Activated CD4-positive, alpha-beta T cell treated with anti-CD3 and anti-CD28 coated beads, Interleukin-2, amount 50 U/mL, for 48 hours (primary cell): ENCODE results near the gene CDK6.

ENCODE experiments used
- DNase-seq, 2 experiments: peaks; one replicate each; pipeline ENCODE4 v3.0.0-alpha.2; 2020

The CDK6 gene

GRCh38 chr7:92824901-92825480 lies 11.4 kb downstream of the CDK6 start:
- DNase-seq = no peak

- no peak for DNase-seq
Observed at GRCh38 chr7:92824450-92824849, 11.9 kb downstream of the CDK6 start.

- DNase-seq = no peak
Observed at GRCh38 chr7:92823042-92823441, 13.3 kb downstream of the CDK6 start.

GRCh38 chr7:92820191-92820590 lies 16.2 kb downstream of the CDK6 start:
- no peak for DNase-seq

GRCh38 chr7:92817398-92817797 lies 19.0 kb downstream of the CDK6 start:
- DNase-seq = no peak

- DNase-seq = no peak
Observed at GRCh38 chr7:92815412-92815811, 21.0 kb downstream of the CDK6 start.

- DNase-seq = no peak
Observed at GRCh38 chr7:92813390-92814024, 22.9 kb downstream of the CDK6 start.

- DNase-seq = no peak
Observed at GRCh38 chr7:92811158-92811557, 25.2 kb downstream of the CDK6 start.

GRCh38 chr7:92809760-92810573 lies 26.4 kb downstream of the CDK6 start:
- peak; percentile 38 to 65 for DNase-seq

GRCh38 chr7:92809397-92809759 lies 27.0 kb downstream of the CDK6 start:
- no peak for DNase-seq

- DNase-seq = no peak
Observed at GRCh38 chr7:92808635-92809034, 27.7 kb downstream of the CDK6 start.

- no peak for DNase-seq
Observed at GRCh38 chr7:92808006-92808405, 28.4 kb downstream of the CDK6 start.

GRCh38 chr7:92806496-92806895 lies 29.9 kb downstream of the CDK6 start:
- no peak for DNase-seq

GRCh38 chr7:92802406-92802805 lies 34.0 kb downstream of the CDK6 start:
- no peak for DNase-seq

- no peak for DNase-seq
Observed at GRCh38 chr7:92799446-92800211, 36.7 kb downstream of the CDK6 start.

- DNase-seq = no peak
Observed at GRCh38 chr7:92798517-92799249, 37.7 kb downstream of the CDK6 start.

- peak; percentile 26 to 45 for DNase-seq
Observed at GRCh38 chr7:92797693-92798092, 38.7 kb downstream of the CDK6 start.

GRCh38 chr7:92797284-92797683 lies 39.1 kb downstream of the CDK6 start:
- no peak for DNase-seq

GRCh38 chr7:92794831-92795230 lies 41.5 kb downstream of the CDK6 start:
- no peak for DNase-seq

- no peak for DNase-seq
Observed at GRCh38 chr7:92794391-92794790, 42.0 kb downstream of the CDK6 start.

- no peak for DNase-seq
Observed at GRCh38 chr7:92793656-92794205, 42.6 kb downstream of the CDK6 start.

GRCh38 chr7:92790992-92791391 lies 45.4 kb downstream of the CDK6 start:
- no peak for DNase-seq
